ENCODE results near the gene SSC4D. TPM values are rescaled to one million over a fixed set of nuclear protein-coding genes. Genes with fewer than 3 reads are reported as not detected.

The SSC4D gene
- total and polyA plus RNA-seq, 4 donors: 0.28 to 2.1 (median 1.9) TPM

- ATAC-seq (ENCODE audit: insufficient read depth, low FRiP score) (no peak), DNase-seq (no peak)
- no peak overlapping the region for H3K27ac ChIP-seq (ENCODE audit: low read depth in 1 of 2, low read length in 1 of 2)
- WGBS, 2 donors: 92 to 95% methylated on average over 9 of the region's 9 CpGs
- no peaks in the 10 kb centered on the region for H3K9me3 ChIP-seq (ENCODE audit: control insufficient read depth in 4 of 4, insufficient read depth in 3 of 4, low read length in 3 of 4)
- no peak overlapping the region for H3K9ac ChIP-seq (ENCODE audit: insufficient read depth in 1 of 2, low read length in 2 of 2)
- no peak for TF ChIP-seq CTCF (IDR thresholded peaks at IDR 0.05; ENCODE audit: control extremely low read depth, extremely low read depth)
- no peak overlapping the region for H3K4me3 ChIP-seq
- H3K4me1 ChIP-seq (ENCODE audit: control insufficient read depth in 5 of 5, insufficient read depth in 5 of 5, low read length in 5 of 5): peaks cover 0 to 2% (median 0%) of the 10 kb centered on the region in 5 donors
- no peaks in the 10 kb centered on the region for H3K27me3 ChIP-seq (ENCODE audit: control insufficient read depth in 3 of 3, insufficient read depth in 3 of 3, low read length in 2 of 3)
- H3K36me3 ChIP-seq (ENCODE audit: control insufficient read depth in 4 of 4, insufficient read depth in 4 of 4, low read length in 4 of 4): no peaks in the 10 kb centered on the region
Measured at GRCh38 chr7:76430211-76430610, 20.7 kb upstream of the SSC4D start.

GRCh38 chr7:76428868-76429805 is 19.6 kb upstream of the SSC4D start:
- Histone ChIP-seq H3K9ac (ENCODE audit: insufficient read depth in 1 of 2, low read length in 2 of 2) (no peak overlapping the region), H3K9me3 (ENCODE audit: control insufficient read depth in 4 of 4, insufficient read depth in 3 of 4, low read length in 3 of 4) (no peaks in the 10 kb centered on the region), H3K27me3 (ENCODE audit: control insufficient read depth in 3 of 3, insufficient read depth in 3 of 3, low read length in 2 of 3) (no peaks in the 10 kb centered on the region), H3K27ac (ENCODE audit: low read depth in 1 of 2, low read length in 1 of 2) (no peak overlapping the region), H3K4me1 (ENCODE audit: control insufficient read depth in 5 of 5, insufficient read depth in 5 of 5, low read length in 5 of 5) (peaks cover 0 to 2% (median 0%) of the 10 kb centered on the region in 5 donors), H3K4me3 (no peak overlapping the region), H3K36me3 (ENCODE audit: control insufficient read depth in 4 of 4, insufficient read depth in 4 of 4, low read length in 4 of 4) (no peaks in the 10 kb centered on the region)
- ATAC-seq (ENCODE audit: insufficient read depth, low FRiP score): no peak
- no peak for TF ChIP-seq CTCF (IDR thresholded peaks at IDR 0.05; ENCODE audit: control extremely low read depth, extremely low read depth)
- DNase-seq: peak in 2 of 3 donors; percentile 9 to 31
- WGBS, 2 donors: 76 to 83% methylated on average over 18 of the region's 18 CpGs

GRCh38 chr7:76428149-76428823 is 18.8 kb upstream of the SSC4D start:
- no peak overlapping the region for H3K4me3 ChIP-seq
- peaks cover 0 to 2% (median 0%) of the 10 kb centered on the region in 5 donors for H3K4me1 ChIP-seq (ENCODE audit: control insufficient read depth in 5 of 5, insufficient read depth in 5 of 5, low read length in 5 of 5)
- 87 to 91% methylated on average over 13 of the region's 13 CpGs for WGBS, 2 donors
- H3K9me3 ChIP-seq (ENCODE audit: control insufficient read depth in 4 of 4, insufficient read depth in 3 of 4, low read length in 3 of 4): no peaks in the 10 kb centered on the region
- H3K27me3 ChIP-seq (ENCODE audit: control insufficient read depth in 3 of 3, insufficient read depth in 3 of 3, low read length in 2 of 3): peaks cover 0 to under 1% (median 0%) of the 10 kb centered on the region in 3 donors
- H3K27ac ChIP-seq (ENCODE audit: low read depth in 1 of 2, low read length in 1 of 2): no peak overlapping the region
- DNase-seq (no peak), ATAC-seq (ENCODE audit: insufficient read depth, low FRiP score) (no peak)
- no peak overlapping the region for H3K9ac ChIP-seq (ENCODE audit: insufficient read depth in 1 of 2, low read length in 2 of 2)
- TF ChIP-seq CTCF (IDR thresholded peaks at IDR 0.05; ENCODE audit: control extremely low read depth, extremely low read depth): no peak
- H3K36me3 ChIP-seq (ENCODE audit: control insufficient read depth in 4 of 4, insufficient read depth in 4 of 4, low read length in 4 of 4): no peaks in the 10 kb centered on the region
